ENCODE measurements around the gene SLC2A13. TPM values are rescaled to one million over a fixed set of nuclear protein-coding genes. Genes with fewer than 3 reads are reported as not detected.

The SLC2A13 gene
- total RNA-seq: 2.2 and 2.9 TPM in 2 replicates

DNA sequence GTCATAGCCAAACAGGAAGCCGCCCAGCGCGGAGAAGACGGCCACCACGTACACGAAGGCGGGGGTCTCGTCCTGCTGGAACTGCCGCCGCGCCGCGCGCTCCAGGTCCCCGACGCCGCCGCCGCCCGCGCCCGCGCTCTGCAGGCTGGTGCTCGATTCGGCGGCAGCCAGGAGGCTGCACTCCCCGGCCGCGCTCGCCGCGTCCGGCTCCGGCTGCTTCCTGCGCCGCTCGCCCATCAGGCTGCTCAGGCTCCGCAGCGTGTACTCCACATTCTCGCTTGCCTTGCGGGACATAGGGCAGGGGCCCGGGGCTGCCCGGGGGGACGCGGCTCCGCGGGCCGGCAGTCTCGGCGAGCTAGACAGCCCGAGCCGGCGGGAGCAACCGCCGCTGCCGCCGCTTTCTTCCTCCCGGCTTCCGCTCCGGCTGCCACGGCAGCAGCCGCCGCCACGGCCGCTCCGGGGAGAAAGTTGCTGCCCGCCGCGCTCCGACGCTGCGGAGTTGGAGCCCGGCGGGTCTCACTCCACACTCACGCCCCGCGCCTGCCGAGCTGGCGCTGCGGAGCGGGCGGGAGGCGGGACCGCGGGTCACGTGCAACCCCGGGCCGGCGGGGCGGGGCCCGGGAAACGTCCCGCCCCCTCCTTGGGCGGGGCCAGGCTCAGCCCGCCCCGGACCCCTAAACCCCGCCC, at the start of gene SLC2A13:
TSS of gene SLC2A13 (minus strand) at position 567 of the 687 bp plus-strand sequence. CDS start at position 294, 273 bp downstream.

Other genes with a start within 250 kb of the SLC2A13 start
- 0.33 and 0.94 TPM in 2 replicates for gene LRRK2, start 118.9 kb upstream of the SLC2A13 start, total RNA-seq